Measurements from ENCODE around the gene HACD2. TPM values are rescaled to one million over a fixed set of nuclear protein-coding genes. Genes with fewer than 3 reads are reported as not detected.

HACD2 gene
- total and polyA plus RNA-seq, 12 donors, result 6.8 to 14.1 (median 10.6) TPM

- no peak for TF ChIP-seq CTCF (IDR thresholded peaks at IDR 0.05)
- H3K9me3 ChIP-seq, result no peaks in the 10 kb centered on the region
- 70 to 78% methylated on average over 7 of the region's 7 CpGs for WGBS, 2 donors
These were observed 120.6 kb downstream of the HACD2 start for GRCh38 chr3:123464211-123464610.

GRCh38 chr3:123459862-123460261 is 125.0 kb downstream of the HACD2 start:
- no peak for TF ChIP-seq CTCF (IDR thresholded peaks at IDR 0.05)
- 30% methylated on average over 8 of the region's 8 CpGs for WGBS, 2 donors
- DNase-seq (no peak), ATAC-seq (peak in 6 of 8 donors; percentile 24 to 48 (median 33))
- Histone ChIP-seq H3K4me1 (peaks cover 0 to 7% (median 0%) of the 10 kb centered on the region in 9 donors), H3K9me3 (no peaks in the 10 kb centered on the region), H3K36me3 (no peaks in the 10 kb centered on the region), H3K4me3 (no peak overlapping the region), H3K27ac (no peak overlapping the region), H3K27me3 (peaks cover 0 to 17% (median 6%) of the 10 kb centered on the region in 7 donors)
- intact Hi-C loops (cut with DNase I), result loop anchor here in 1 of 10 donors (10.0 kb wide), 1 partner anchor 85 kb away; no protein-coding TSS in a partner anchor

More at GRCh38 chr3:123464211-123464610, 120.6 kb downstream of the HACD2 start:
- ATAC-seq (no peak), DNase-seq (no peak)
- intact Hi-C loops (cut with DNase I), result no loop called here
- Histone ChIP-seq H3K27ac (no peak overlapping the region), H3K4me1 (peaks cover 0 to 7% (median 0%) of the 10 kb centered on the region in 9 donors), H3K27me3 (peaks cover 0 to 10% (median 0%) of the 10 kb centered on the region in 7 donors), H3K36me3 (no peaks in the 10 kb centered on the region), H3K4me3 (no peak overlapping the region)

- H3K27ac ChIP-seq, result no peak overlapping the region
- DNase-seq, result no peak
- intact Hi-C loops (cut with DNase I), result loop anchor here in 1 of 10 donors (10.0 kb wide), 1 partner anchor 87 kb away; no protein-coding TSS in a partner anchor
- no peak for ATAC-seq
- WGBS, 2 donors, result 85 to 87% methylated on average over 5 of the region's 5 CpGs
- H3K27me3 ChIP-seq, result peaks cover 0 to 17% (median 3%) of the 10 kb centered on the region in 7 donors
- no peaks in the 10 kb centered on the region for H3K36me3 ChIP-seq
- H3K4me3 ChIP-seq, result no peak overlapping the region
- no peaks in the 10 kb centered on the region for H3K9me3 ChIP-seq
- no peak for TF ChIP-seq CTCF (IDR thresholded peaks at IDR 0.05)
- H3K4me1 ChIP-seq, result peaks cover 0 to 7% (median 0%) of the 10 kb centered on the region in 9 donors
These were observed 126.6 kb downstream of the HACD2 start for GRCh38 chr3:123458255-123458654.

GRCh38 chr3:123457841-123458240 is 127.0 kb downstream of the HACD2 start:
- peaks cover 0 to 7% (median 0%) of the 10 kb centered on the region in 9 donors for H3K4me1 ChIP-seq
- H3K36me3 ChIP-seq, result no peaks in the 10 kb centered on the region
- ATAC-seq (no peak), DNase-seq (no peak)
- WGBS, 2 donors, result 84 to 85% methylated on average over 1 of the region's 1 CpG
- peaks cover 0 to 20% (median 3%) of the 10 kb centered on the region in 7 donors for H3K27me3 ChIP-seq
- H3K9me3 ChIP-seq, result no peaks in the 10 kb centered on the region
- H3K27ac ChIP-seq, result no peak overlapping the region
- no peak for TF ChIP-seq CTCF (IDR thresholded peaks at IDR 0.05)
- intact Hi-C loops (cut with DNase I), result loop anchor here in 1 of 10 donors (10.0 kb wide), 1 partner anchor 87 kb away; no protein-coding TSS in a partner anchor
- no peak overlapping the region for H3K4me3 ChIP-seq
